Natural killer cell (primary cell): ENCODE data around the gene GNPDA1. TPM values are rescaled to one million over a fixed set of nuclear protein-coding genes. Genes with fewer than 3 reads are reported as not detected.

Source experiments
- ATAC-seq, 3 donors: fragments of 150-1000 bp in 2 of 3; fragments of 200-7000 bp in 1 of 3; cut with Tn5 transposase; 1 replicate in 1 of 3; 2 replicates in 2 of 3; pipeline ENCODE4 v1.10.0; 2021; ENCODE audit warnings: mild to moderate bottlenecking in 2 of 3, moderate library complexity in 2 of 3
- DNase-seq, 2 donors: peaks; one replicate each; pipeline versions ENCODE4 v3.0.0 to v3.0.0-alpha.2; 2013 to 2021; ENCODE audit warnings: mixed read lengths in 1 of 2
- H3K27ac ChIP-seq: one replicate; pipeline ENCODE4 v1.5.1; 2013; ENCODE audit warnings: mild to moderate bottlenecking, low read length
- H3K27me3 ChIP-seq: one replicate; pipeline ENCODE4 v1.6.1; 2013; ENCODE audit warnings: low read length; ENCODE audit not compliant: control insufficient read depth, insufficient read depth
- H3K36me3 ChIP-seq: one replicate; pipeline ENCODE4 v1.6.1; 2013; ENCODE audit warnings: low read length; ENCODE audit not compliant: control insufficient read depth, insufficient read depth
- H3K4me1 ChIP-seq: one replicate; pipeline ENCODE4 v1.6.1; 2013; ENCODE audit warnings: low read length; ENCODE audit not compliant: control insufficient read depth, insufficient read depth
- H3K4me3 ChIP-seq: one replicate; pipeline ENCODE4 v1.5.1; 2013; ENCODE audit warnings: low read length
- H3K9me3 ChIP-seq: one replicate; pipeline ENCODE4 v1.6.1; 2013; ENCODE audit warnings: low read length; ENCODE audit not compliant: control insufficient read depth, insufficient read depth
- H3K27ac Mint-ChIP-seq, 2 donors: one replicate each; pipeline ENCODE4 v1.8.0; 2022; ENCODE audit warnings: mild to moderate bottlenecking in 2 of 2, mixed read lengths in 2 of 2, moderate library complexity in 1 of 2
- H3K27me3 Mint-ChIP-seq, 2 donors: one replicate each; pipeline ENCODE4 v1.8.0; 2022; ENCODE audit warnings: low read depth in 2 of 2, mixed read lengths in 2 of 2
- H3K36me3 Mint-ChIP-seq: one replicate; pipeline ENCODE4 v1.8.0; 2022; ENCODE audit warnings: mixed read lengths
- H3K4me1 Mint-ChIP-seq, 2 donors: one replicate each; pipeline ENCODE4 v1.8.0; 2022; ENCODE audit warnings: mixed read lengths in 2 of 2
- H3K4me3 Mint-ChIP-seq: one replicate; pipeline ENCODE4 v1.8.0; 2022; ENCODE audit warnings: mild to moderate bottlenecking, moderate library complexity, mixed read lengths
- H3K9me3 Mint-ChIP-seq, 2 donors: one replicate each; pipeline ENCODE4 v1.8.0; 2022; ENCODE audit warnings: mixed read lengths in 2 of 2
- CTCF ChIP-seq: fragments of 200-600 bp; IDR thresholded peaks from one replicate; pipeline ENCODE4 v1.8.0; 2022; ENCODE audit warnings: antibody characterized with exemption
- WGBS: methylation state at CpG from one replicate; pipeline ENCODE4 v1.1.7; 2013; ENCODE audit warnings: missing lambda C conversion rate; ENCODE audit not compliant: insufficient coverage; 5-methylcytosine and 5-hydroxymethylcytosine counted together
- intact Hi-C: fragments of 100-400 bp; cut with micrococcal nuclease; formaldehyde crosslinking; loops from one replicate; pipeline ENCODE4 v1.14.2; 2022
- total RNA-seq, 4 donors: library from RNA; stranded (reverse); fragments of 120-200 nt in 1 of 4; gene quantifications; one replicate each; pipeline versions ENCODE4 v1.2.3 to v1.2.4, GENCODE V29; 2013 to 2022

Gene GNPDA1
- total RNA-seq, 3 donors from 2014 or later (not counting 1 experiment from before 2014, with no cell fraction given), result 10.7 to 12.0 (median 11.2) TPM

DNA sequence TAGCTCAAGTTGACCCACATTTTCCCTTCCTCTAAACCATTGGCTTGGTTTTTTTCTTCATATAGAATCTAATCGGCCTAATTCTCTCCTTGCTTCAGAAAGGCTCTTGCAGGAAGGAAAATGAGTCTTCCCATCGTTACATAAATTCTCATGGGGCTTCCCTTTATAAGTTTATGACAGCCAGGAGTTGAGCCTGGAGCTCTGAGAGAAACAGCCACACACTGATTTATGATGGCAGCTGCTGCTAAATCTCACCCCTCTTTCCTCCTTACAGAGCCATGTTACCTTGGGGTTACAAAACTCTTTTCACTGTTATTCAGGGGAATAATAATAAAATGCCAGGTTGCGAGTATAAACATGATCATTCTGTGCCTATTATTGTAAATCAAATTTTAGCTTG, 49.1 kb downstream of the GNPDA1 start:
- Histone ChIP-seq H3K4me1 (peaks cover 34% of the 10 kb centered on the region), H3K27me3 (no peaks in the 10 kb centered on the region), H3K36me3 (no peaks in the 10 kb centered on the region), H3K9me3 (no peaks in the 10 kb centered on the region), H3K4me3 (no peak overlapping the region), H3K27ac (no peak overlapping the region)
- intact Hi-C loops, result loop anchor here (10.0 kb wide), 1 partner anchor 51 kb away; the partner anchor contains the start of gene GNPDA1
- H3K27me3 Mint-ChIP-seq, result no peaks in the 10 kb centered on the region
- no peak overlapping the region for H3K4me3 Mint-ChIP-seq
- peaks cover 36 to 37% of the 10 kb centered on the region in 2 donors for H3K4me1 Mint-ChIP-seq
- DNase-seq, result no peak
- no peaks in the 10 kb centered on the region for H3K36me3 Mint-ChIP-seq
- H3K27ac Mint-ChIP-seq, result no peak overlapping the region
- TF ChIP-seq CTCF, result no peak
- H3K9me3 Mint-ChIP-seq, result no peaks in the 10 kb centered on the region
- no peak for ATAC-seq
- WGBS, result 47% methylated on average over 3 of the region's 3 CpGs

GRCh38 chr5:141961466-141961865, 51.4 kb downstream of the GNPDA1 start:
- H3K36me3 ChIP-seq, result no peaks in the 10 kb centered on the region
- 93% methylated on average over 3 of the region's 3 CpGs for WGBS
- TF ChIP-seq CTCF, result no peak
- peak overlapping the region; percentile 78 for H3K4me3 Mint-ChIP-seq
- H3K36me3 Mint-ChIP-seq, result no peaks in the 10 kb centered on the region
- peak overlapping the region; percentile 77 to 86 for H3K27ac Mint-ChIP-seq
- peak overlapping the region; percentile 55 for H3K27ac ChIP-seq
- H3K4me3 ChIP-seq, result no peak overlapping the region
- no peaks in the 10 kb centered on the region for H3K27me3 Mint-ChIP-seq
- H3K9me3 ChIP-seq, result no peaks in the 10 kb centered on the region
- peaks cover 43 to 44% of the 10 kb centered on the region in 2 donors for H3K4me1 Mint-ChIP-seq
- no peaks in the 10 kb centered on the region for H3K9me3 Mint-ChIP-seq
- H3K27me3 ChIP-seq, result no peaks in the 10 kb centered on the region
- DNase-seq, result peak in 1 of 2 donors; percentile 25
- peak in 2 of 3 donors; percentile 11 to 23 for ATAC-seq
- intact Hi-C loops, result loop anchor here (2.0 to 10.0 kb wide), 2 partner anchors 53 to 149 kb away; partner anchors contain the start of gene GNPDA1
- H3K4me1 ChIP-seq, result peaks cover 41% of the 10 kb centered on the region

DNA sequence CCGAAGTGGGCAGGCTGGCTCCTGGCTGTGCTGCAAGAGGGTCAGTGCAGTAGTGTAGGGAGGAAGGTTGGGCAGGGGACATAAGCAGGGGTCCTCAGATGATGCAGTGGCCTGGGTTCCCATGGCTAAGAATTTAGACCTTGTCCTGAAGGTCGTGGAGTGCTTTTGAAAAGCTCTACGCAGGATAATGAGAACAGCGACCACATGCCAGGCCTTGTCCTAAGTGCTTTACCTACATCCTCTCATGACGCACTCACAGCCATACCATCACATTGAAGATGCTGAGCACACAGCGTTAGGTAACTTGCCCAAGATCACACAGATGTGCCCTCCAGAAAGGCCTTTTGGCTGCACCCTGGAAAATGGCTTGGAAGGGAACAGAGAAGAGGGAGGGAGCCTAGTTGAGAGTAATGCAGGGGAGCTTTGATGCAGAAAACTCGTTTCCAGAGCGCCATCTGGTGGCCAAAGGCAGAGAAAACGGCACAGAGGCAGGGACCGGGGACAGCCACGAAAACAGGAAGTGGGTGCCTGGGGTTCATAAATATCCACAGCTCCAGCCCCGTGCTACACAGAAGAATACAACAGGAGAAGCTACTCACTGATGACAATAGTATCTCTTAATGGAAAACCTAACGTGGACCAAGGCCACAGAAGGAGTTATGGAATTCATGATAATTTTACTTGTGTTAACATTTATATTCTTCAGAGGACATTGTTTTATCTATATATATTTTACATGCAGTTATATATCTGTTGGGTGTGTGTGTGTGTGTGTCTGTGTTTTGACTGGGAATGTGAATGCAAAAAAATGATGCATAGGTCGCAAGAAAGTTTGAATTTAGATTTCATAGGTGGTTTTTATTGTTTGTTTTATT, 52.1 kb downstream of the GNPDA1 start:
- Mint-ChIP-seq H3K4me1 (peaks cover 43 to 44% of the 10 kb centered on the region in 2 donors), H3K27me3 (no peaks in the 10 kb centered on the region)
- intact Hi-C loops, result loop anchor here (1.0 to 10.0 kb wide), 4 partner anchors 37 to 268 kb away; partner anchors contain the start of genes DELE1 and GNPDA1

More for the DNA sequence above, 52.1 kb downstream of the GNPDA1 start:
- H3K27ac ChIP-seq, result peak overlapping the region; percentile 55
- ATAC-seq (peak; percentile 93 to 94 (median 94)), DNase-seq (peak; percentile 86 to 96)
- no peaks in the 10 kb centered on the region for H3K9me3 ChIP-seq
- WGBS, result 30% methylated on average over 13 of the region's 14 CpGs
- H3K9me3 Mint-ChIP-seq, result no peaks in the 10 kb centered on the region
- TF ChIP-seq CTCF, result peak; percentile 76
- no peaks in the 10 kb centered on the region for H3K27me3 ChIP-seq
- H3K27ac Mint-ChIP-seq, result peak overlapping the region; percentile 77 to 86
- no peak overlapping the region for H3K4me3 ChIP-seq
- H3K4me3 Mint-ChIP-seq, result peak overlapping the region; percentile 78
- H3K36me3 ChIP-seq, result no peaks in the 10 kb centered on the region
- peaks cover 41% of the 10 kb centered on the region for H3K4me1 ChIP-seq
- H3K36me3 Mint-ChIP-seq, result no peaks in the 10 kb centered on the region
